Jurkat, Clone E6-1 (cell line): ENCODE results near the gene GPR17.
A peak's percentile ranks its signal among the peaks of the same experiment; 100 is the strongest.

Experiments used
- DNase-seq: peaks from one replicate; pipeline ENCODE4 v3.0.0-alpha.2; 2011; ENCODE audit warnings: low read depth, low spot score
- H3K4me3 ChIP-seq: 2 replicates; pipeline ENCODE4 v1.5.1; 2011; ENCODE audit warnings: mild to moderate bottlenecking, low read length, control low read depth, moderate library complexity

The GPR17 gene

GRCh38 chr2:127676906-127677305 lies 31.0 kb downstream of the GPR17 start:
- no peak overlapping the region for H3K4me3 ChIP-seq
- no peak for DNase-seq

DNA sequence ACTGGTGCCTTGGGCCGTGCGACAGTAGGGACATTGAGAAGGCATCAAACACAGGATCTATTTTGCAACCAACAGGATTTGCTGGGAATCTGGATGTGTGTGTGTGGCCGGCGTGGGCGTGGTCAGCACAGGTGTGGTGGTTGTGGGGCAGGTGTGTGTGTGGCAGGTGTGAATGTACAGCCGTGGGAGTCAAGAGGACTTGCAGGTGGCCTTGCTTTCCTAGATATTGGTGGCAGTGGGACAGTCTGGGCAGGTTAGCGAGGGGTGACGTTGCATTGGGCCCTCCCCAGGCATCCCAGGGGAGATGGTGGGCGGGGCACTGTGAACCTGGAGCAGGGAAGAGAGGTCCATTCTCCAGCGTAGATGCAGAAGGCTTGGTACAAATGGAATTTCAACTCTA lies 32.6 kb downstream of the GPR17 start:
- H3K4me3 ChIP-seq: no peak overlapping the region
- DNase-seq: no peak

GRCh38 chr2:127678991-127679390 lies 33.0 kb downstream of the GPR17 start:
- no peak overlapping the region for H3K4me3 ChIP-seq
- DNase-seq: no peak

DNA sequence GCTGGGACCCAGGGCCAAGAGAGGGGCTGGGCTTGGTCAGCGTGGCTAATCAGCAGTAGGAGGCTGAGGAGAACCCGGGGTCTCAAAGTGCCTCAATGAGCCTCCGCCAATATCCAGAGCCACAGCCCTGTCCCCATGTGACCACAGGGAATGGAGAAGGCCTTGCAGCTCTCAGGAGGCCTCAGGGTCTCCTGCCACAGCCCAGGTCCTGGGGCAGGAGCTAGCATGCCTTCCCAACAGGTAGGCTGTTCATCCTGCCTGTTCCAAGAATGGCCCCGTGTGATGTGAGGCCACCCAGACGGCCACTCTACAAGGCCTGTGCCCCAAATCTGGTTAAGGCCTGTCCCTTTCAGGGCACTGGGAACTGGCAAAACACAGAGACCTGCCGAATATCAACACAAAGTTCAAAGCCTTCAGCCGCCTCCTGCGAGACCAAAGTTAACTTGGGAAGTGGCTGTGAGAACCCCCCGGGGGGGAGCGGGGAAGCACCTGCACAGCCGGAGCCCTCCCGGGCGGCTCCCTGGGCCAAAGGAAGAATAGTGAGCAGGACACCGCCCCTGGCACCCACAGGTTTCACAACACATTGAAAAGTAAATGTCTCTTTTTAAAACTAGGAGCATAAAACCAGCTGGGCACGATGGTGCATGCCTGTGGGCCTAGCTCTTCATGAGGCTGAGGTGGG lies 33.9 kb downstream of the GPR17 start:
- DNase-seq: no peak
- H3K4me3 ChIP-seq: no peak overlapping the region

GRCh38 chr2:127680706-127681287 lies 34.8 kb downstream of the GPR17 start:
- DNase-seq: no peak
- H3K4me3 ChIP-seq: no peak overlapping the region

DNA sequence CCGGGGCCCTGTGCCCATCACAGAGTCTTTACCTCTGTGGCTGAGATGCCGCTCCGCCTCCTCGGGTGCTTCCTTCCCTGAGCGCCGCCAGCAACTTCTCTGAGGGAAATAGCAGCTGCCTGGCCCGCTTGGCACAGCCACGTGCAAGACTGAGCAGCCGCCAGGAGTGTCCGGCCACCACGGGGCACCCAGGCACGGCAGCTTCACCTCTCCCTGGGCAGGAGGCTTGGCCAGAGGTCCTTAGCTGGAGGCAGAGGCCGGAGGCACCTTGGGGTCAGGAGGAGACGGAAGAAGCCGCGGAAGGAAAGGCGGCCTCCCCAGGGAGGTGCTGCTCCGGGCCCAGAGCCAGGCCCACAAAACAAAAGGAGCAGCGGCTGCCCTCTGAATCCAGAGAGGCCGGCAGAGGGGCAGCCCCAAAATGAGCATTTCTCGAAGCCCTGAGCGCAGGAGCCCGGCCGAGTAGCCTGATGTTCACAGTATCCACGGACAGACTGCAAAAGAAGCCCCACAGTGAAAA lies 35.4 kb downstream of the GPR17 start:
- H3K4me3 ChIP-seq: no peak overlapping the region
- DNase-seq: no peak

DNA sequence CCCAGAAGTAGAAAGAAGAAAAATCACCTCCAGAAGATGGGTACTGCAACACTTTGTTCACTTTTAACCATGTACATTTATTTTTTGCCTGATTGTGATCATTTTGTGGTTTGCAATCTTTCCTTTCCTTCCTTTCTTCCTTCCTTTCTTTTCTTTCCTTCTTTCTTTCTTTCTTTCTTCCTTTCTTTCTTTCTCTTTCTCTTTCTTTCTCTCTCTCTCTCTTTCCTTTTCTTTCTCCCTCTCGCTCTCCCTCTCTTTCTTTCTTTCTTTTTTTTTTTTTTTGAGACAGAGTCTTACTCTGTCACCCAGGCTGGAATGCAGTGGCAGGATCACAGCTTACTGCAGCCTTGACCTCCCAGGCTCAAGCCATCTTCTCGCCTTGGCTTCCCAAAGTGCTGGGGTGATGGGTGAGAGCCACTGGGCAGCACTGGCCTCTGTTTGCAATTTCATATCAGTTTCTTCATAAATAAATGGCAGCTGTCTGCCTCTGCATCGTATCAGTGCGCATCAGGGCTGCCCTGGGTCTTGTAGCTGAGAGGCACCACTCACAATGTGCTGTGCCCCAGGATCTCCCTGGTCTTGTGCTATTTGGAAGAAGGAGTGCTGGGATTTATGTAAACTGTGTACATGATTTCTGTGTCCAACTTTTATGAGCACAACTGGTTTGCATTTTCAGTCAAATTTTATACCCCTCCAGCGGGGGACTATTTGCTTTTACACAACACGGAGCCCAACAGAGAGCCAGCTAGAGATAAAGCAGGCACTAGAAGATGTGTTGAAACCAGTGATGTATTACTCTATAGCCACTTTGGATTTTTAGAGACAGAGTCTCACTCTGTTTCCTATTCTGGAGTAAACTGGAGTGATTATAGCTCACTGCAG lies 36.3 kb downstream of the GPR17 start:
- H3K4me3 ChIP-seq: no peak overlapping the region
- DNase-seq: no peak

- H3K4me3 ChIP-seq: no peak overlapping the region
- no peak for DNase-seq
These were observed 37.1 kb downstream of the GPR17 start for GRCh38 chr2:127683056-127683455.

DNA sequence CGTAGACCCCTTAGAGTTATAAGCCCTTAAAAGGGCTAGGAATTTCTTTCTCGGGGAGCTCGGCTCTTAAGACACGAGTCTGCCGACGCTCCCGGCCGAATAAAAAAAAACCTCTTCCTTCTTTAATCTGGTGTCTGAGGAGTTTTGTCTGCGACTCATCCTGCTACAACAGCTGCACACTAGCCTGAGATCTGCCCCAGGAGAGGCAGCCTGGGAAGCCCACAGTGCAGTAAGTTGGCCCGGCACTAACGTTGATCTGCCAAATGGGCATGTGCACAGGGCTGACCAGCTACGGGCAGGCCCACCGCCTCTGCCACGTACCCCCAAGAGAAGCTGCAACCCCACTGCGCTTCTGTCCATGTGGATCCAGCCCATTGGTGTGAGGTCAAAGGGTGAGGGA lies 37.8 kb downstream of the GPR17 start:
- DNase-seq: no peak
- no peak overlapping the region for H3K4me3 ChIP-seq

- no peak for DNase-seq
- no peak overlapping the region for H3K4me3 ChIP-seq
These were observed 39.6 kb downstream of the GPR17 start for GRCh38 chr2:127685410-127686080.

DNA sequence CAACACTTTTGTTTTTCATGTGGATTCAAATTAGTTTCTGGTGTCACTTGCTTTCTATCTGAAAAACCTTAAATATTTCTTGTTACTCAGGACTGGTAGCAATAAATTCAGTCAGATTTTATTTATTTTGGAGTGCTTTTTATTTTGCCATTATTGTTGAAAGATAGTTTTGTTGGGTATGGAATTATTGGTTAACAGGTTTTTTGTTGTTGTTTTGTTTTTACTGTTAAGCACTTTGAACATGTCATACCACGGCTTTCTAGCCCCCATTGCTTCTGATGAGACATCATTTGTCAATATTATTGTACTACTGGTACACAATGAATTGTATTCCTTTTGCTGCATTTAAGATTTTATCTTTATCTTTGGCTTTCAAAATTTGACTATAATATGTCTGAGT lies 42.5 kb downstream of the GPR17 start:
- H3K4me3 ChIP-seq: no peak overlapping the region
- no peak for DNase-seq

GRCh38 chr2:127690696-127691095 lies 44.7 kb downstream of the GPR17 start:
- H3K4me3 ChIP-seq: no peak overlapping the region
- no peak for DNase-seq

DNA sequence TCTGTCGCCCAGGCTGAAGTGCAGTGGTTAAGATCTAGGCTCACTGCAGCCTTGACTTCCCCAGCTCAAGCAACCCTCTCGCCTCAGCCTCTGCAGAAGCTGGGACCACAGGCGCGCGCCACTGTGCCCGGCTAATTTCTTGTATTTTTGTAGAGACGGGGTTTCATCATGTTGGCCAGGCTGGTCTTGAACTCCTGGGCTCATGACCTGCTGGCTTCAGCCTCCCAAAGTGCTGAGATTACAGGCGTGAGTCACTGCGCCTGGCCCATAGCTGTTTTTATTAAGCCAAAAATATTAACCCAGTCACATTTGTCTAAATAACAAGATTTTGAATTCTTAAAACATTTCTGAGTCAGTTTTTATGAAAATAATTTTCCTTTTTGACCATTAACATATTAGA lies 49.0 kb downstream of the GPR17 start:
- no peak for DNase-seq
- H3K4me3 ChIP-seq: no peak overlapping the region

GRCh38 chr2:127695491-127696472 lies 49.8 kb downstream of the GPR17 start:
- DNase-seq: no peak
- no peak overlapping the region for H3K4me3 ChIP-seq

- no peak for DNase-seq
- no peak overlapping the region for H3K4me3 ChIP-seq
These were observed 51.7 kb downstream of the GPR17 start for GRCh38 chr2:127697482-127698180.

GRCh38 chr2:127698553-127699355 lies 52.8 kb downstream of the GPR17 start:
- no peak overlapping the region for H3K4me3 ChIP-seq
- DNase-seq: no peak

- peak overlapping the region; percentile 65 for H3K4me3 ChIP-seq
- peak; percentile 8 for DNase-seq
These were observed 54.7 kb downstream of the GPR17 start for GRCh38 chr2:127700527-127701192.
